GM12864 (cell line): ENCODE measurements around the gene MYL4.
"Not testable (repeated sequence)": the region's sequence is repeated elsewhere in the genome, so short reads cannot be mapped to it uniquely, and the experiment has no call there.

Experiments used
- DNase-seq: peaks from one replicate; pipeline ENCODE4 v3.0.0-alpha.2; 2011; ENCODE audit warnings: low read depth
- H3K4me3 ChIP-seq: 2 replicates; pipeline ENCODE4 v1.5.1; 2011; ENCODE audit warnings: mild to moderate bottlenecking, low read depth, low read length, control low read depth
- TF ChIP-seq, protein P1 (sequence below): IDR thresholded peaks from 2 replicates; pipeline ENCODE4 v1.5.1; 2011; ENCODE audit warnings: low read depth, mild to moderate bottlenecking, moderate library complexity, low read length, control low read depth, inconsistent platforms; ENCODE audit errors: missing control alignments

Gene MYL4

DNA sequence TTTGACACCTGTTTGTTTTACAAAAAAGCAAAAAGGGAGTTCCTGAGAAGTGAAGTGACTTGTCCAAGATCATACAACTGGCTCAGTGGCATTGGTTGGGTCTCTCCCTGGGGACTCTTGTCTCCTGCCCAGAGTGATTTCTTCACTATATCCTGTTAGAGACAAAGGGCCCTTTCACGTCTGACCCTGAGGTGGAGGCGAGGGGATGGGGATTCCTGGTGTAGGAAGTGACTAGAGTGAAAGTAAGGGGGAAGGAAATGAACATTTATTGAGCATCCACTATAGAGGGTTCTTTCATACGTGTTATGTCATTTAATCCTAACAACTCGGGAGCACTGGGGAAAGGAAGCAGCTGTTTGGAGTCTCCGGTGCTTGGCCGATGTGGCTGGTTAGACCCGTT is 53.4 kb downstream of the MYL4 start:
- no peak overlapping the region for H3K4me3 ChIP-seq
- TF ChIP-seq, protein P1, sequence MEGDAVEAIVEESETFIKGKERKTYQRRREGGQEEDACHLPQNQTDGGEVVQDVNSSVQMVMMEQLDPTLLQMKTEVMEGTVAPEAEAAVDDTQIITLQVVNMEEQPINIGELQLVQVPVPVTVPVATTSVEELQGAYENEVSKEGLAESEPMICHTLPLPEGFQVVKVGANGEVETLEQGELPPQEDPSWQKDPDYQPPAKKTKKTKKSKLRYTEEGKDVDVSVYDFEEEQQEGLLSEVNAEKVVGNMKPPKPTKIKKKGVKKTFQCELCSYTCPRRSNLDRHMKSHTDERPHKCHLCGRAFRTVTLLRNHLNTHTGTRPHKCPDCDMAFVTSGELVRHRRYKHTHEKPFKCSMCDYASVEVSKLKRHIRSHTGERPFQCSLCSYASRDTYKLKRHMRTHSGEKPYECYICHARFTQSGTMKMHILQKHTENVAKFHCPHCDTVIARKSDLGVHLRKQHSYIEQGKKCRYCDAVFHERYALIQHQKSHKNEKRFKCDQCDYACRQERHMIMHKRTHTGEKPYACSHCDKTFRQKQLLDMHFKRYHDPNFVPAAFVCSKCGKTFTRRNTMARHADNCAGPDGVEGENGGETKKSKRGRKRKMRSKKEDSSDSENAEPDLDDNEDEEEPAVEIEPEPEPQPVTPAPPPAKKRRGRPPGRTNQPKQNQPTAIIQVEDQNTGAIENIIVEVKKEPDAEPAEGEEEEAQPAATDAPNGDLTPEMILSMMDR, result no peak
- DNase-seq, result no peak

DNA sequence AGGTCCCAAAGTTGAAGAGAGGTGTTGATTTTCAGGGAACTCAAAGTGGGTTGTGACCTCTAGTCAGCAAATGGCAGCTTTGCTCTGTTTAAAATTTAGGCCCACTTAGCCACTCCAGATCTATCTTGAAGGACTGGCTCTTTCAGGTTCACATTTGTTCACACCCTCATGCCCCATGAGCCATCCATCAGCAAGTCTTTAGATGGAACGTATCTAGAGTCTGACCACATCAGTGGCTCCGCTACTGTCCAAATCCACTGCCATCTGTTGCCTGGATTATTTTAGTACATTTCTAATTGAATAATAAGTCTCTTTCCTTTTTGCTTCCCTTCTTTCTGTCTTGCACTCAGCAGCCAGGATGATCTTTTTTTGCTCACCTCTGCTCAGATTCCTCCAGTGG is 55.0 kb downstream of the MYL4 start:
- H3K4me3 ChIP-seq, result no peak overlapping the region
- TF ChIP-seq, protein P1, result no peak
- DNase-seq, result no peak

DNA sequence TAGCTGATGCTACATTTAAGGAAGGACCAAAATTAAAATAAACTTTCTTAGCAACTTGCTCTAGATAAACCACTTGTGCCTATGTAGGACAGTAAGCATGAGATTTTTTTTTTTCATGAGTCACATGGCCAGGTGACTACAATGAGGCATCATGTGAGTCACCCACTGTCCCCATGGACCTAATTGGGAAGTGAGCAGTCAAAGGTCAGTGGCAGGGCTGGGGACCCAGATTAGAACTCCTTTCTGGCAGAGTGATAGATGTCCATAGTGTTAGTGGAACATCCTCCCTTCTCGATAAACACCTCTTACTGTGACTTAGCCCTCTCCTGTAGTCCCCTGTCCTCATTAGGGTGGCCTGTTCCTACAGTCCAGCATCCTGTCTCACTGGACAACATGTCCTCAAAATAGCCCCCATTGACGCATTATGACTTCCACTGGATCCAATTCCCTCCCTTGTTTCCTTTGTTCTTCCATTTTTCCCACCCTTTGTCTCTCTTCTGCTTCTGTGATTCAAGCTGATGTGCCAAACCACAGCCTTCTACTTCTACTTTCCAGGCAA is 56.9 kb downstream of the MYL4 start:
- TF ChIP-seq, protein P1, result no peak
- no peak for DNase-seq
- no peak overlapping the region for H3K4me3 ChIP-seq

DNA sequence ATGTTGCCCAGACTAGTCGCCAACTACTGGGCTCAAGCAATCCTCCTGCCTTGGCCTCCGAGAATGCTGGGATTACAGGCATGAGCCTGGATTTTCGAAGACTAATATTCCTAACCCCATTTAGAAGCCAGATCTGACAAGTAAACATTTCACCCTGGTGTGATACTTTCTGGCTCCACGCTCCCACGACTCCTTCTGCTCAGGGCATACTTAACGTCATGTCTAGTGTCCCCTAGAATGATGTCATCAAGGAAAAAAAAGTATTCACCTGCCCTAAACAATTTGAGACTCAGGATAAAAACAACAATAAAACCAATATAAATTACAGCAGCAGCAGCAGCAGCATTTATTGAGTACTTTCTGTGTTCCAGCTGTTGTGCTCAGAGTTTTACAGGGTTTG is 57.6 kb downstream of the MYL4 start:
- no peak overlapping the region for H3K4me3 ChIP-seq
- DNase-seq, result no peak
- TF ChIP-seq, protein P1, result no peak

DNA sequence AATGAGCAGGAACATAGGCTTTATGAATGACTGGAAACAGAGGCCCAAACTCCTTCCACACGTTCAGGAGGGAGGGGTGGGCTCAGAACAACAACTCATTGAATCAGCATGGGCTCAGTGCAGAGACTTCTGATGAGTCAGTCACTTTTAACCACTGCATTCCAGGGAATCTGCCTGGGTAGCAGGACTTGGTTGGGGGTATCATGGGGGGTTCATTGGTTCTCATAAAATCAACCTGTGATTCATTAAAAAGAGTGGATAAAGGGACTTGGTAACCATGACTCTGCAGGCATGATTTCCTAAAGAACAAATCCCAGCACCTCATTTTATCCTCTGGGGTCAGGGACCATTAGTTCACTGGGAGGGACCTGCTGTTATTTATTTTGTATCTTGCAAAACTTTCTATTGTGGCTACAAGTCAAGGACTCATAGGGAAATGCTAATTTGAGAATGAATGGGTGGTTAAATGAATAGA is 58.2 kb downstream of the MYL4 start:
- TF ChIP-seq, protein P1, result no peak
- no peak for DNase-seq
- no peak overlapping the region for H3K4me3 ChIP-seq

DNA sequence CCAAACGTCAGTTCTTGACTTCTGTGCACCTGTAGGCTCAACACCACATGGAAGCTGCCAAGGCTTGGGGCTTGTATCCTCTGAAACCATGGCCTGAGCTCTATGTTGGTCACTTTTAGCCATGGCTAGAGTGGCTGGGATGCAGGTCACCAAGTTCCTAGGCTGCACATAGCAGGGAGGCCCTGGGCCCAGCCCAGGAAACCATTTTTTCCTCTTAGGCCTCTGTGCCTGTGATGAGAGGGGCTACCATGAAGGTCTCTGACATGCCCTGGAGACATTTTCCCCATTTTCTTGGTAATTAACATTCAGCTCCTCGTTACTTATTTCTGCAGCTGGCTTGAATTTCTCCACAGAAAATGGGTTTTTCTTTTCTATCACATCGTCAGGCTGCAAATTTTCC is 59.8 kb downstream of the MYL4 start:
- DNase-seq, H3K4me3 ChIP-seq: not testable (repeated sequence)

DNA sequence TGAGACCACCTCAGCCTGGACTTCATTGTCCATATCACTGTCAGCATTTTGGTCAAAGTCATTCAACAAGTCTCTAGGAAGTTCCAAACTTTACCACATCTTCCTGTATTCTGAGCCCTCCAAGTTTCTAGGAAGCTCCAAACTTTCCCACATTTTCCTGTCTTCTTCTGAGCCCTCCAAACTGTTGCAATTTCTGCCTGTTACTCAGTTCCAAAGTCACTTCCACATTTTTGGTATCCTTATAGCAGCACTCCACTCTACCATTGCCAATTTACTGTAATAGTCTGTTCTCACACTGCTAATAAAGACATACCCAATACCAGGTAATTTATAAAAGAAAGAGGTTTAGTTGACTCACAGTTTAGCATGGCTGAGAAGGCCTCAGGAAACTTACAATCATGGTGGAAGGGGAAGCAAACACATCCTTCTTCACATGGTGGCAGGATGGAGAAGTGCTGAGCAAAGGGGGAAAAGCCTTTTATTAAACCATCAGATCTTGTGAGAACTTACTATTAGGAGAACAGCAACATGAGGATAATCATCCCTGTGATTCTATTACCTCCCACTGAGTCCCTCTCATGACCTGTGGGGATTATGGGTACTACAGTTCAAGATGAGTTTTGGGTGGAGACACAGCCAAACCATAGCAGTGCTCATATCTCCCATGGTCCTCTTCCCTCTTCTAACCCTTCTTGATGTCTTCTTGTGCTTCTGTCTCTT is 60.6 kb downstream of the MYL4 start:
- not testable (repeated sequence) for DNase-seq, H3K4me3 ChIP-seq

DNA sequence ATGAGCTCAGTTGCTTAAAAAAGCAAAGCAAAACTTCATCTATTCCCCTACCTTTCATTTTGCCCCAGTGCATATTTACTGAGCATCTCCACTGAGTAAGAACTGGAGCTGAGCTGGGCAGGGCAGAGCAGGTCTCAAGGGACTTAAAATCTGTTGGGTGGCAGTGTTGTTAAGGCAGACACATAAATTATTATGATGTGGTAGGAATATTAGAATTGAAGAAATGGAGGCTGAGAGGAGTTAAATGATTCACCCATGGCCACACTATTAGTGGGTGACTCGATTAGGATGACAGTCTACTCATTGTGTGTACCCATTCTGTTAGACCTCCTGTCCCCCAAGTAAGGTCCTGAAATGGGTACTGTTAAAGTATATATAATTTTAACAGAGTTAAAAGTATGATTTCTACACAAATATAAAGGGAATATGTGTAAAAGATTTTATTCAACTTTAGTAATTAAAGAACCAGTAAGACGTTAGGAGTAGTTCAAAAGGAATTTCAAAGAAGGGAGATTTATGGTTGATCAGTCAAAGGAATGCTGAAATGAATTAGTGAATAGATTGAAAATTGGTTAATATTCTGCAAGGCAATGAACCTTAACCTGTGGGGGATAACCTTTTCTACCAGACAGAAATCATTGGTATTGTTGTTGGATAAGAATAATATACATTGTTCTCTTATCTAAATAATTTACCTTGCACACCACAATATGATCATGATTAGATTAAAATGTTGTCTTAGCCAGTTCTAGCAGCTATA is 62.0 kb downstream of the MYL4 start:
- TF ChIP-seq, protein P1, result no peak
- no peak for DNase-seq
- H3K4me3 ChIP-seq, result no peak overlapping the region
